BLaER1 treated with 17β-estradiol and CSF1 and Interleukin-3, amounts not matched to agents 10 nM and 100 nM (cell line): Measurements from ENCODE around the gene PSTPIP1.

Experiments used
- H3K27ac ChIP-seq, 11 experiments: shearing (Covaris generic); formaldehyde crosslinking; 2 replicates each; pipeline ENCODE4 v1.8.1; 2022
- H3K27me3 ChIP-seq, 11 experiments: shearing (Covaris generic); formaldehyde crosslinking; 2 replicates each; pipeline ENCODE4 v1.8.1; 2022
- H3K36me3 ChIP-seq, 11 experiments: shearing (Covaris generic); formaldehyde crosslinking; 2 replicates each; pipeline ENCODE4 v1.8.1; 2022
- H3K4me1 ChIP-seq, 10 experiments: shearing (Covaris generic); formaldehyde crosslinking; 2 replicates each; pipeline ENCODE4 v1.8.1; 2022
- H3K4me2 ChIP-seq, 11 experiments: shearing (Covaris generic); formaldehyde crosslinking; 2 replicates each; pipeline ENCODE4 v1.8.1; 2022
- H3K4me3 ChIP-seq, 10 experiments: shearing (Covaris generic); formaldehyde crosslinking; 2 replicates each; pipeline ENCODE4 v1.8.1; 2022
- H3K9ac ChIP-seq, 11 experiments: shearing (Covaris generic); formaldehyde crosslinking; 2 replicates each; pipeline ENCODE4 v1.8.1; 2022
- H3K9me3 ChIP-seq, 11 experiments: shearing (Covaris generic); formaldehyde crosslinking; replicated peaks in 1 of 11; 2 replicates each; pipeline ENCODE4 v1.8.1; 2022
- H4K20me1 ChIP-seq, 11 experiments: shearing (Covaris generic); formaldehyde crosslinking; 2 replicates each; pipeline ENCODE4 v1.8.1; 2022
- Cebpa-rat ChIP-seq, 11 experiments: shearing (Covaris generic); IDR thresholded peaks; 2 replicates each; pipeline ENCODE4 v1.8.1; 2022

PSTPIP1 gene

DNA sequence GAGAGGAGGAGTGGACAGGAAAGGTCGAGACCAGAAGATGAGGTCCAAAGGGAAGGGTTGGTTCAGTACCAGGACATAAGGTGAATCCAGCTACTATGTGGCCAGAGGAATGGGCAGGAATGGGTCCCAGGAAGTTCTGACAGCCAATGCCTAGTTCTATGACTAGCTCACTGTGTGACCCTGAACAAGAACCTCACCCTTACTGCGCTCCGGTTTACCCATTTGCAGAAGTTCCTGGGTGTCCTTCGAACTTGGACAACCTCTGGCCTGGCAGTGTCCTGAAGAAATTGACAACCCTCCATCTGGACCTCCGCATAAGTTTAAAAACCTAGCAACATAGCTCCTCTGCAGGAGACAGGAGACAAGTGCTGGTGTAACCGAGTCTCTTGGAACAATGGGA is 12.2 kb upstream of the PSTPIP1 start:
- Histone ChIP-seq H3K9ac (peak overlapping the region in 3 of 11 experiments; percentile 16 to 32 (median 16); a peak in 2 of 22 replicates), H3K4me3 (no peak overlapping the region), H3K27ac (peak overlapping the region; percentile 16 to 98 (median 58); a peak in 18 of 22 replicates), H3K9me3 (peaks cover 0 to 20% (median 15%) of the 10 kb centered on the region in 11 experiments; a peak in 19 of 22 replicates), H3K4me1 (peaks cover 3 to 63% (median 61%) of the 10 kb centered on the region in 10 experiments), H3K36me3 (no peaks in the 10 kb centered on the region), H3K4me2 (peak overlapping the region in 7 of 11 experiments; percentile 17 to 87 (median 69); a peak in 12 of 22 replicates), H3K27me3 (no peaks in the 10 kb centered on the region), H4K20me1 (no peaks in the 10 kb centered on the region)
- TF ChIP-seq Cebpa-rat (IDR thresholded peaks at IDR 0.05): no peak

DNA sequence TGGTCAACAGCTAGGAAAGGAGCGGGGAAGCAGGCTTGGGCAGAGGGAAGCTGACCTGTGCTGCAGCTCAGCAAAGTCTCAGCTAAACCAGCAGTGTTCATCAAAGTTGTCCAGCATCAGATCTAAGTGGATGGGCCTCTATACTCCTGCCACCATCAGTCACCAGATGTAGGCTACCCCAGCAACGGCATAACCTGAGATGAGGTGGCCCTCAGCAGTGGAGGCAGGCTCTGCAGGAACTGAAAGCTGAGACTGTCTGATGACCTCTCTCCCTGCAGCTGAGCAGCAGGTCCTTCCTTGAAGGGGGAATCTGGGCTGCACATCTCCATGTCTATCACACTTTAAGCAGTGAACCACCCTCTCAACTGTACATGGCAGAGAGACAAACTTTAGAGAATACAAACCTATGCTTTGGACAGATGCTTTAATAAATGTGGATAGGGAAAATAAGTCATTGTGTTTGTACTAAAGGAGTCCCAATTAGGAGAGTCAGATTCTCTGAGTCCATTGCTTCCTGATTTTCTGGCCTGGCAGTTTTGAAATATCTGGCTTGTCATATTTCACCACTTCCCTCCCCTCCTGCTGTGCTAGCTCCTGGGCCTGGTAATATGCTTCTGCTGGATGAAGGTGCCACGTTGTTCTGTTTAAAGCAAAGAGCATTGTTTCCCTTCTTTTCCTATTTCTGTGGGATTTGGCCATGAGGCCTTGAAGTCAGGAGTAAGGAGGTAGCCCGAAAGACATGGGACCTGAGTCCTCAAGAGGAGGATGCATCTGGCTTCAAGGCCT is 11.1 kb upstream of the PSTPIP1 start:
- TF ChIP-seq Cebpa-rat (IDR thresholded peaks at IDR 0.05): peak in 6 of 11 experiments; percentile 45 to 81 (median 58); a peak in 9 of 22 replicates
- Histone ChIP-seq H3K27ac (peak overlapping the region; percentile 40 to 98 (median 91); a peak in 21 of 22 replicates), H3K36me3 (no peaks in the 10 kb centered on the region), H3K9me3 (peaks cover 0 to 13% (median 8%) of the 10 kb centered on the region in 11 experiments; a peak in 19 of 22 replicates), H3K9ac (peak overlapping the region in 10 of 11 experiments; percentile 42 to 78 (median 67); a peak in 18 of 22 replicates), H3K4me3 (no peak overlapping the region; a peak in 1 of 20 replicates), H3K27me3 (no peaks in the 10 kb centered on the region), H4K20me1 (no peaks in the 10 kb centered on the region), H3K4me1 (peaks cover 13 to 73% (median 71%) of the 10 kb centered on the region in 10 experiments), H3K4me2 (peak overlapping the region in 10 of 11 experiments; percentile 35 to 100 (median 84); a peak in 19 of 22 replicates)

DNA sequence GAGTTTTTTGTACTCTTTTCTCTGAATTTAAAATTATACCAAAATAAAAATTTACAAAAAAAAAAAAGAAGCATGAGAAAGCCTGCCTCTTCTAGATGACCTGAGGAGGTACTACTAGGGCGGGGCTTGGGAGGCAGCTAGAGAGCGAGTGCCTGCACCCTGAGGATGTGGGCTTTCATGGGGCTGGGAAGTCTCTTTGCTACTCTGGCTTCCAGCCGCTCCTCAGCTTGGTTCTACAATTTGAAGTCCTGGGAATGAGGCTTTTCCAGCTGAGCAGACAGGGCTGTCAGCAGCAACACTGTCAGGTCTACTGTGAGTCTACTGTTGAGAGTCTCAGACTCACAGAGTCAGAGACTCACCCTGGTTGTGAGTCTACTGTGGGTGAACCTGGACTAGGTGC is 8.2 kb upstream of the PSTPIP1 start:
- peak overlapping the region in 9 of 11 experiments; percentile 98 to 100 (median 100); a peak in 17 of 22 replicates for H3K4me2 ChIP-seq
- H3K27ac ChIP-seq: peak overlapping the region; percentile 91 to 99 (median 94); a peak in 19 of 22 replicates
- peaks cover 43 to 100% (median 99%) of the 10 kb centered on the region in 10 experiments for H3K4me1 ChIP-seq
- no peak overlapping the region for H3K4me3 ChIP-seq
- no peaks in the 10 kb centered on the region for H4K20me1 ChIP-seq
- no peaks in the 10 kb centered on the region for H3K9me3 ChIP-seq
- no peak for TF ChIP-seq Cebpa-rat (IDR thresholded peaks at IDR 0.05)
- no peaks in the 10 kb centered on the region for H3K27me3 ChIP-seq
- H3K36me3 ChIP-seq: no peaks in the 10 kb centered on the region
- peak overlapping the region in 10 of 11 experiments; percentile 7 to 87 (median 82); a peak in 13 of 22 replicates for H3K9ac ChIP-seq

DNA sequence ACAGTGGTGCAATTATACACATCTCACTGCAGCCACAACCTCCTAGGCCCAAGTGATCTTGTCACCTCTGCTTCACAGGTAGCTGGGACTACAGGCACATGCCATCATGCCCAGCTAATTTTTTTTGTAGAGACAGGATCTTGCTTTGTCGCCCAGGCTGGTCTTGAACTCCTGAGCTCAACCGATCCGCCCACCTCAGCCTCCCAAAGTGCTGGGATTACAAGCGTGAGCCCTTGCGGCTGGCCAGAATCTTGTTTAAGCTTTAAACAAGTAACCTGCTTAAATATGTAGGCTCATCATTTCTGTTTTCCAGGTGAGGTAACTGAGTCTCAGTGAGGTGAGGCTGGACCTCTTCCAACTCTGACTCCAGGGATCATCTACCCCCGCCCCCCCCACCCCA is 7.7 kb upstream of the PSTPIP1 start:
- peaks cover 48 to 100% (median 99%) of the 10 kb centered on the region in 10 experiments for H3K4me1 ChIP-seq
- peak overlapping the region in 10 of 11 experiments; percentile 7 to 87 (median 82); a peak in 12 of 22 replicates for H3K9ac ChIP-seq
- H4K20me1 ChIP-seq: no peaks in the 10 kb centered on the region
- H3K27me3 ChIP-seq: no peaks in the 10 kb centered on the region
- no peak for TF ChIP-seq Cebpa-rat (IDR thresholded peaks at IDR 0.05)
- no peaks in the 10 kb centered on the region for H3K9me3 ChIP-seq
- H3K4me3 ChIP-seq: no peak overlapping the region
- no peaks in the 10 kb centered on the region for H3K36me3 ChIP-seq
- peak overlapping the region; percentile 92 to 100 (median 99); a peak in 20 of 22 replicates for H3K4me2 ChIP-seq
- peak overlapping the region; percentile 91 to 99 (median 94); a peak in 19 of 22 replicates for H3K27ac ChIP-seq

DNA sequence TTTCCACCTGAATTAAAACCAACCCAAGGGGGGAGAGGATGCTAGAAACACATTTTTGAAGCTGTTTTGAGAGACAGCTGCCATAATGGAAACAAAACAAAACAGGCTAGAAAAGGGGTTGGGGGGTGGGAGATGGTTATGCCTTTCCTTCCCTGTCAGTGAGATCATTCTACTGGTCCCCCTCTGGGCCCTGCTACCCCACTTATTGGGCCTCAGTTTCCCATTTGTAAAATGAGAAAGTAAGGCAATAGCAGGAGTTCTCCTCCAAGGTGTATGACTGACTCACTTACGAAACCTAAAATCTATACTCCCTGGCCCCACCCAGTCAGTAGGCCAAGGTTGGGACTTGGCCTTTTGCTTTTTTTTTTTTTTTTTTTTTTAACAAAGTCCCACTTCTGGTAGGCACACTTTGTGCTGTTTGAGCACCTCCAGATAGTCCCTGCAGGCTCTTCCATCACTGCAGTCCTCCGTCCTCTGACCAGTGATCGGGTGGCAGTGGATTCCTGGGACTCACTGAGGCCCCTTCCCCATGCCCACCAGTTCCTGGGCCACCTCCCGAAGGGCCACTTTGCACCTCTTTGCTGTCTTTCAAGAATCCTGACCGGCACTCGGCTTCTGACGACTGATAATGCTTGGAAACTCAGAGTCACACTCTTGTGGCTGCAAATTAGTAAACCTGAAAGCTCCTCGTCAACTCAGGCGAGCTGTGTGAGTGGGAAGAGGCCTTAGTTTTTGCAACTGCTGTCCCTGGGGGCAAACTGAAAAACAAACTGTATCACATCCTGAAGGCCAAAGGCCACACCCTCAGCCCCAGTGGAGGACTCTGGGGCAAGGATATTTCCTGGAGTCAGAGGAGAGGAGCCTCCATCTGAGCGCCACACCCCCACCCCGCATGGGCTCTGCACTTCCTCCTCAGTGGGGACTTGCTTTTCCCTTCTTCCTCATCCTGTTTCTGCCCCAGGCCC is 6.7 kb upstream of the PSTPIP1 start:
- TF ChIP-seq Cebpa-rat (IDR thresholded peaks at IDR 0.05): peak in 9 of 11 experiments; percentile 32 to 93 (median 75); a peak in 14 of 22 replicates
- Histone ChIP-seq H3K4me3 (peak overlapping the region in 8 of 10 experiments; percentile 21 to 55 (median 39); a peak in 12 of 20 replicates), H4K20me1 (no peaks in the 10 kb centered on the region), H3K9ac (peak overlapping the region; percentile 77 to 87 (median 81)), H3K27me3 (no peaks in the 10 kb centered on the region), H3K27ac (peak overlapping the region; percentile 91 to 99 (median 94)), H3K4me2 (peak overlapping the region; percentile 92 to 100 (median 99)), H3K4me1 (peaks cover 57 to 100% (median 99%) of the 10 kb centered on the region in 10 experiments), H3K36me3 (no peaks in the 10 kb centered on the region), H3K9me3 (no peaks in the 10 kb centered on the region)

DNA sequence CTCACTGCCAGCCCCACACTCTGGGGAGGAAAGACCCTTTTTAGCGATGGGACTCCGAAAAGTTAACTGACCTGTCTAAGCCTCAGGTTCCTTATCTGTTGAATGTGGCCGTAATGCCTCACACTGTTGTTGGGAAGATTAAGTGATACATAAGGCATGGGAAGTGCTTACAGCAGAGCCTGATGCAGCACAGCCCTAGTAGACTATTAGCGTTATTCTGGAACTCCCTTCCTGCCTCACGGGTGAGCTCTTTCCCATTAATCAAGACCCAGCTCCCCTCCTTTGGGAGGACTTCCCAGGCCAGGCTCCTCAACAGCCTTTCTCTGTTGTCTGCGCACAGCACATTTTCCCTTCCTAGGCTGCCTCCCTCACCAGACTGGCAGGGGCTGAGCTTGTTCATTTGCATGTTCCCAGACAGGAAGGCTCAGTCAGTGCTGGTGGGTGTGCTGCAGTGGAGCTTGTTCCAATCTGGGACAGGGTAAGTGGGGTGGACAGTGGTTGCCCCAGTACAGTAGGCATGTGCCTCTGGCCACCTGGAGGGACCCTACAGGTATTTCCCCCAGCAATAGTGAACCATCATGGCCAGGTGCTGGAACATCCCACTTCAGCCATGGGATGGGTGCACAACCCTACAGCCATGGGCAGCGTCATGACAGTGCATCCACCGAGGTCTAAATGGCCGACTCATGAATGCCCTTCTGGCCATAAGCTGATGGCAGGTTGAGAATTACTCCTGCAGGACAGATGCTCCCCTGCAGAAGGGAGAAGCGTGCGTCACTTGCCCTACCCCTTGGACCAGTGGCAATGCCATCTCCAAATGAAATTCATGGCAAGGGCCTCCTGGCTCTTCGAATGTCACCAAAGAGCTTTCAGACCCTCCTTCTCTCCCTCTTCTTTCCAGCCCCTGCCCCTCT is 5.8 kb upstream of the PSTPIP1 start:
- no peaks in the 10 kb centered on the region for H3K9me3 ChIP-seq
- H3K4me3 ChIP-seq: peak overlapping the region in 5 of 10 experiments; percentile 0 to 23 (median 4); a peak in 3 of 20 replicates
- peak overlapping the region; percentile 92 to 100 (median 99) for H3K4me2 ChIP-seq

DNA sequence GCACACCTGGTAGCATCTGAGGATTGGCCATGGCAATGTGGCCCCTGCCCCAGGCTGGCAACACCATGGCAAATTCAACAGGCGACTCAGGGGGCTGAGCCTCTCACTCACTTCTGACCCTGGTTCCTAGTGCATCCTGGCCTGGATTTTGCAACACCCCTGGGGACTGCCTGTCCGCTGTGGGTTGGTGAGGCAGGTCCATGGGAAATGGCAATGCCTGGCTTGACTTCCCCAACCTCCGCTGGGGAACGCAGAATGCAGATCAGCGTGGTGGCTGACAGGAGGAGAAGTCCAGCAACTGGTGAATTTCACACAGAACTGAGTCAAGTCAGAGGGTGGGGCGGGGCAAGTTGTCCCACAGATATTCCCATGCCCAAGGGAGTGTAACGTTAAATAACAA is 3.9 kb upstream of the PSTPIP1 start:
- peaks cover 0 to 1% (median 0%) of the 10 kb centered on the region in 11 experiments; a peak in 1 of 22 replicates for H3K36me3 ChIP-seq
- H3K4me2 ChIP-seq: peak overlapping the region; percentile 92 to 100 (median 99)
- no peaks in the 10 kb centered on the region for H3K9me3 ChIP-seq
- H3K27ac ChIP-seq: peak overlapping the region; percentile 23 to 99 (median 94); a peak in 20 of 22 replicates
- peak overlapping the region in 10 of 11 experiments; percentile 7 to 69 (median 54); a peak in 13 of 22 replicates for H3K9ac ChIP-seq
- H3K27me3 ChIP-seq: no peaks in the 10 kb centered on the region
- peaks cover 86 to 98% (median 94%) of the 10 kb centered on the region in 10 experiments for H3K4me1 ChIP-seq
- TF ChIP-seq Cebpa-rat (IDR thresholded peaks at IDR 0.05): peak in 2 of 11 experiments; percentile 24 to 42; a peak in 1 of 22 replicates
- no peaks in the 10 kb centered on the region for H4K20me1 ChIP-seq
- peak overlapping the region in 2 of 10 experiments; percentile 11 to 22; a peak in 3 of 20 replicates for H3K4me3 ChIP-seq

More for the DNA sequence above, 5.8 kb upstream of the PSTPIP1 start:
- Histone ChIP-seq H3K9ac (peak overlapping the region; percentile 77 to 87 (median 81); a peak in 21 of 22 replicates), H4K20me1 (no peaks in the 10 kb centered on the region), H3K36me3 (no peaks in the 10 kb centered on the region), H3K4me1 (peaks cover 66 to 100% (median 99%) of the 10 kb centered on the region in 10 experiments), H3K27ac (peak overlapping the region; percentile 91 to 99 (median 94)), H3K27me3 (no peaks in the 10 kb centered on the region)
- TF ChIP-seq Cebpa-rat (IDR thresholded peaks at IDR 0.05): no peak
